ENCODE measurements around the gene SASH1.

Gene SASH1

DNA sequence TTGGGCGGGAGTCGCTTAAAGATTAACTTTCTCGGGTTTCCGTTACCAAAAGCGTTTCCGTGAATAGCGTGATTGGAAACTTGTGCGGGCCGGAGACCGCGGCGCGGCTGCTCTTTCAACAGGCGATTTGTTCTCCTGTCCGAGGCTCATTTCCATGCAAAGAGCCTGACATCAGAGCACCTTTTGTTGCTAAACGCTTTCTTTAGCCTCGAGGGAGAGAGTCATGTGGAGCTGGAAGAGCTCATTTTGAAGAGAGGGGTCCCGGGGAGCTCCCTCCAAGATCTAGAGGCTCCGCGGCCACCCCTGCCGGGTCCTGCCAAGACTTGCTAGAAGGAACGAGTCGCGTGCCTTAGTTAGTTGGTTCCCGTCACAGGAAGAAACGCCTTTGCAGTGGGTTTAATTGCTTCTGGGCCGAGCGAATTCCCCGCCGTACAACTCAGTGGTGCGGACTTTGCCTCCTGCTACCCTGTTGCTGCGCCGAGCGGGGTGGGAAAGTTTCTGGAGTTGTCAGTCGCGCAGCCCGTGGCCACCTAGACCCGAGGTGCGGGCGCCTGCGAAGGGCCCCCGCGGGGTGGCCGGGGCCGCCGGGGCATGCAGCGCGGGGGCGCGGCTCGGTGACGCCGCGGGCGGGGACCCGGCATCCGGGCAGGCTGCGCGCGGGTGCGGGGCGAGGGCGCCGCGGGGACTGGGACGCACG is at the start of gene SASH1:
SASH1 (plus strand) TSS at position 489 of the 697 bp plus-strand sequence. CDS start 230 bp downstream, outside the sequence.
- no peak for DNase-seq

DNA sequence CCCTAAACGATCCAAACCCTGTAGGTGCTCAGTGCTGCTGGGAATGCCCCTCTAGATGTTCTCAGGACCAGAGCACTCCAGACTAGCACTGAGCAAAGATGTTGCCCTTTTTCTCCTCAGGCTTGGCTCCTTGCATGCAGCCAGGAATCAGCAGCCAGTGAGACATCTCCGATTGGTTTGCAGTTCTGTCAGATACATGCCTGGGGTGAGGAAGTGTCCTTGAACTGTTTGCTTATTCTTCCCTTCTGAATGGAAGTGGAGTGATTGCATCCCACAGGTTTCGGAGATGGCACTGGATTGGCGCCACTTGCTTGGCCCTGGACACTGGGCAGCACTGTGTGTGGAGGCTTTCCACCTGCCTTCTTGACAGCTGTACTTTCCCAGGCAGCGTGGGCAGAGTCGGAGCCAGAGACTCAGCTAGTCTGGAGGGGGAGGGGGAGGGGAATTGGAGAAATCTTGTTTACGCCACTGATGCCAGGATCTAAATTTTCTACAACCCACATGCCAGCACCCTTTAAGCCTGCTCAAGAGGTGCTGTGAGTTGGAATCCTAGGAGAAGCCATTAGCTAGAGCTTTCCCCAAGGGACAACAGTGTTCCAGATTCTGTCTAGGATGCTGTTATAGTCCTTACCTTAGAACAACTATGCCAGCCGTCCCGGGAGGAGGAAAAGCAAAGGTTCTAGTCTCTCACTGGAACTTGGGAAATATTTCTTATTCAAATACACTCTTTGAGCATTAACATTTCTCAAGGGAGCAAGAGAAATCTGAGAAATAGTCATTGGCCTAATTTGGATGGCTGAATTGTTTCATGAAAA is 49.2 kb upstream of the SASH1 start:
- no peak for DNase-seq

DNA sequence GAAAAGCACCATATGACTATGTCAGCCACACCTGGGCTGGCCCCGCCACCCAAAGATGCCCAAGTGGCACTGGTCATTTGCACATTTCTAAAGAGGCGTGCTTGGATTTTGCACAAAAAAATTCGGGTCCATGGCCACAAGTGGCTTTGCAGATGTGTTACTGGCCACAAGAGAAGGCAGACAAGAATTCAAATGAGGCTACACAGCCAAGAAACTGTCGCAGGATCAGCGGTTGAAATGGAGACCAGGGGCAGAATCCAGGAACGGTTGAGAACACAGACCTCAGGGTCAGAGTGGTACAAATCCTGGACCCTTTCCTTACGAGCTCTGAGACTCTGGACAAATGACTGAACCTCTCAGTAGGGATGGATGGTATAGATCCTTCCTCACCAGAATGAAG is 48.6 kb upstream of the SASH1 start:
- no peak for DNase-seq

DNA sequence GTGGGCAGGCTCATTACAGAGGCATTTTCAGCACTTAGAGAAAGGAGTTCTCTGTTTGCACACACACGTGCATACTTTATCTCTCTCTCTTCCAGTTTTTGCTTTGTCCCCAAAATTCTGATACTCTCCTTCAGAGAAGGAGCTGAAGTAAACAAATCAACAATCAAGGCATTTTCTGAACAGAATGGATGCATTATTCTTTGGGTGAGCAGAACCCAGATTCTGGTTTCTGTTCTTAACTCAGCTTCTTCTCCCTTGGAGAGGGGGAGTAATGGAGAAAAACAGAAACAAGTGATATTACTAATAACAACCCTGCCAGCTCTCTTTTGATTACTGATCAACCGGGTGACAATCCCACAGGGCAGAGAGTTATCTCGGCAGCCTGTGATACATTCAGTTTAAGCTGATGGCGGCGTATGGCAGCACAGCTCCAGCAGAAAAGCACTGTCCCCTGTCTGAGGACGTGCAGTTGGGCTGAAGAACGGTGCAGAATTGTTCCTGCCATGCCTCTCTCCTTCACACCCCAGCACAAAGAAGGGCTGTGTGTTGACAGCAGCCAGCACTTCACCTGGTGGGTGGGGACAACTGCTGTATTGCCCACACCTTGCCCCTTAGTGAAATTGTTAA is 47.3 kb upstream of the SASH1 start:
- DNase-seq = no peak

DNA sequence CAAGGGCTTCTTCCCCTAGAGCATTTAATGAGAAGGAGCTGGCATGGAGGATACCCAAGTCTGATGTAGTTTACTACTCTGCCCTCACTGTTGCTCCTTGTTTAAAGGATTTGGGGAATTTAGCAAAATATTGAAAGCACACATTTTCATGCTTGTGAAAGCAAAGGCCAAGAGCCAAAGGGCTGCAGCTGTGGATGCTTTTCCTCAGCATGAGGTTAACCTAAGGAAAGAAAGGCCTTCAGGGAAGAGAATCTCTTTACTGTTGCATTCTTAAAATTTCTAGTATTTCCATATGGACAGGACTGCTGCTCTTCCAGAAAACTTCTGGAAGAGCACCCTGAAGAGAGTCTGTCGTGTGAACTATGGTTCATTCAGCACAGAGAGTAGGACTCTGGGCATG is 45.9 kb upstream of the SASH1 start:
- no peak for DNase-seq

DNA sequence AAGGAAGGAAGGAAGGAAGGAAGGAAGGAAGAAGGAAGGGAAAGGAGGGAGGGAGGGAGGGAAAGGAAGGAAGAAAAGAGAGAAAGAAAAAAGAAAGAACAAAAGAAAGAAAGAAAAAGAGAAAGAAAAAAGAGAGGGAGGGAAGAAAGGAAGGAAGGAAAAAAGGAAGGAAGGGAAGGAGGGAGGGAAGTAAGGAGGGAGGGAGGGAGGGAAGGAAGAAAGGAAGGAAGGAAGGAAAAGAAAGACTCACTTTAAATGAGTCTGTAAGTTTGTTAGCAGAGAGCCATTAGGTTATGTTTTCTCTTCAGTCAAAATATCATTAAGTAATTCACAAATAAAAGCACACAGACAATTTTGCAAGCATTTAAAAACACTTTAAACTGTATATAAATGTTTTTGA is 44.0 kb upstream of the SASH1 start:
- DNase-seq = no peak

DNA sequence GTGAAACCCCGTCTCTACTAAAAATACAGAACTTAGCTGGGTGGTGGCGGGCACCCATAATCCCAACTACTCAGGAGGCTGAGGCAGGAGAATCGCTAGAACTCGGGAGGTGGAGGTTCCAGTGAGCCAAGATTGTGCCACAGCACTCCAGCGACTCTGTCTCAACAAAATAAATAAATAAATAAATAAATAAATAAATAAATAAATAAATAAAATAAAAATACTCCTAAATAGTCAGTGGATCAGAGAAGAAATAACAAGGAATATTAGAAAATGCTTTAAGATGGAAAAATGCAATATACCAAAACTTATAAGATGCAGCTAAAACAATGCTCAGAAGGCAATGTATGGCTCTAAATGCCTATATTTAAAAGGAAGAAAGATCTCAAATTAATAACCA is 39.0 kb upstream of the SASH1 start:
- DNase-seq = no peak

DNA sequence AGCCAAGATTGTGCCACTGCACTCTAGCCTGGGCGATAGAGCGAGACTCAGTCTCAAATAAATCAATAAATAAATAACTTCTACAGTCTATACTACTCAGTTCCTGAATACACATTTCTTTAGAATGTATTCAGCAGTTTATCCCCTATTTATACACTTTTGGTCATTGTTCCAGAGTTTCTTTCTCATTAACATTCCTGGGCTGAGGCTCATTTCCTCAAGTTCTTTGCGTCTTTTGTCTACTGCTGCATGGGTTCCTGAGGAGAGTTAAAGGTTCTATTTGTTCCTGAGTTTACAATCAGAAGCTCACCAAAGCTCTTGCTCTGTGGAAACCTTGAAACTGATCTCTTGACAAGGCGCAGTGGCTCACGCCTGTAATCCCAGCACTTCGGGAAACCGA is 37.7 kb upstream of the SASH1 start:
- no peak for DNase-seq

DNA sequence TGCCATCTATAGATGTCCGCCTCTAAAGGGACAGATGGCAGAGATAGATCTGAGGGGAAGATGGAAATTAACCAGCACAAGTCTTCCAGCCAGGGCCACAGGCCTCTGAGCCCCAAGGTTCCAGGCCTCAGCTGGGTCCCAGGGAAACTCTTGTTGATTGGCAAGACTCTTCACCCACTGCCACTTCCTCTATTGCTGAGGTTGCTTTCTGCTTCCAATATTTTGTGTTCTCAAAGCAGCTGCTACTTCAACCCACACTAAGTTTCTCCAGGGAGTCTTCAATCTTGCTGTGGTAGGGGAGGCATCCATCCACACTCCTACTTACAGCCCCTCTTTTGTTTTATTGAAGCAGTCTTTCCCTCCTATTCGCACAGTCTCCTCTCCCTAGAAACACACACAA is 36.4 kb upstream of the SASH1 start:
- no peak for DNase-seq

DNA sequence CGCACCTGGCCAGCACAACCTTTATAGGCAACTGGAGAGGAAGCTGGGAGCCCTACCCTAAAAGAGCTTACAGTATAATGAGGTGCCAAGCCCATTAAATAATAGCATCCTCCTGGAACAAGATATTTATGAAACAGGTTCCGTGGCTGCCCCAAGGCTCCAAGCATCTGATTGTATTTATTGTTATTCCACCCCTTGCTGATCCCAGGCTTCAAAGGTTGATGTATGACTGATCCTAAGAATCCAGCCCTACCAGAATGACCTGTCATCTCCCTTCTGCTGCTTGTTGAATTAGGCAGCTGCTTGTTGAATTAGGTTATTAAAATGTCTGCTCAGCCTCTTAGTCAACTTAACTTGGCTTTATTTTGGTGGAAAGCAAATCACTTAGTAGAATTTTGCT is 35.2 kb upstream of the SASH1 start:
- no peak for DNase-seq

DNA sequence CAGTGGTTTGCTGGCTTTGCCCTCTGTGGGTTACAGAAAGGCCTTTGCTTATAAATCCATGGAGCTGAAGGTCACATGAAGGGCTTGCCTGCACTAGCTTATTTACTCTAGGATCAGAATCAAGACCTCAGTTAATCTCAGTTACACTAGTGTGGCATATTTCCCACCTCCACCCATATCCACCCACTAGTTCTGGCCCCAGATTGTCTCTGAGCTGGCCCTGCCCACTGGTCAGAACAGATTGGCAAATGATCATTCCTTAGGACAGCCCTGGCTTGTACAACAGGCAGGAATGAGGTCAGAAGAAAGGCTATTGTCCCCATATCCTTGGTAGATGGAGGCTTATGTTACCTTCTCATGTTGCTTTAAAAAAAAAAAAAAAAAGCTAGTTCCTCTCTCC is 33.3 kb upstream of the SASH1 start:
- no peak for DNase-seq

DNA sequence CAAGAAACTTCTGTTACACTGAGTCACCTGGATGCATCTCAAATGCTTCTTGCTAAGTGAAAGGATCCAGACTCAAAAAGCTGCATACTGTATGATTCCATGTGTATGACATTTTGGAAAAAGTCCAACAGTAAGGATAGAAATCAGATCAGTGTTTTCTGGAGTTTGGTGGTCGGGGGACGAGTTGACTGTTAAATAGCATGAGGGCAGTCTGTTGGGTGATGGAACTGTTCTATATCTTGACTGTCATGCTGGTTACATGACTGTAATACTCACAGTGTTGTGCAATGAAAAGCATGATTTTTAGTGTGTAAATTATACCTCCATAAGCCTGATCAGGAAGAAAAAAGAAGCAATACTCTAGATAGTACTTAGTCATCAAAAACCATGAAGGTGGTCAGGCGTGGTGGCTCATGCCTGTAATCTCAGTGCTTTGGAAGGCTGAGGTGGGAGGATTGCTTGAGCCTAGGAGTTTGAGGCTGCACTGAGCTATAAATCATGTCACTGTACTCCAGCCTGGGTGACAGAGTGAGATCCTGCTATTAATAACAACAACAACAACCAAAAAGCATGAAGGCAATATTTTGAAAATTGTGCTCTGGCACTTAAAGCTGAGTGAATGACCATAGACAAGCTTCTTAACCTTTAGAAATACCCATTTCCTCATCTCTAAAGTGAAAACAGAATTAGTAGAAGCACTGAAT is 30.5 kb upstream of the SASH1 start:
- no peak for DNase-seq

DNA sequence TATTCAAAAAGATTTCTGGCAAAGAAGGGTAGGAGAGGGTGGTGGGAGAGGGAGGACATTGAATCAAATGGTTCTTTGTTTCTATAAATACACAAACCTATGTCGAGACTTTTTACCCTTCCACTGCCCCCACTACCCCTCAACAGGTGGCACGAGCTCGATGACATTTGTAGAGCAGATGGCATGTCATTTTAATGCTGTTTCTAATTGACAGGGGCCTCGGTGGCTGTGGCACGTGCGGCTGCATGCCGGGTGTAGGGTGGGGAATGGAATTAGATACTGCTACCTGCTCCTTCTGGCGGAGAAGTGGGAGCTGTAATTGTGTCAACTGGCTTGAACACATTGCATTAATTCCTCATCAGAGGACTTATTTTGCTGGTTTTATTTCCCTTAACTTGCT is 29.1 kb upstream of the SASH1 start:
- no peak for DNase-seq

DNA sequence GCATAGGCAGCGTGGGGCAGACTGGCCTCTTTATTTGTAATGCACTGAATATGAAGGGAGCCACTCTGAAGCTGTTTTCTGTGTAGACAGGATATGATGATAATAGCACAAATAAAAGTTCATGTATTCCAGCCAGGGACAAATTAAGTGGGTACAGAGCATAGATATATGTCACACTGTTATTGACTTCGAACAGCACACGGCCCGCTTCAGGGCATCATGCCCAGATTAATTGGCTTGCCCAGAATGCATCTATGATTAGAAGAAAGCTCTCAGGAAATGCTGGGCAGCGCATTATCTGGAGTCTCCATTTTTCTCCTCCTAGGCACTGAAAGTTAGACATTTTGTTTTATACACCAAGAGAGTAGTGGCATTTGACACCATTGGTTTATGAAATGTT is 26.3 kb upstream of the SASH1 start:
- DNase-seq = no peak

DNA sequence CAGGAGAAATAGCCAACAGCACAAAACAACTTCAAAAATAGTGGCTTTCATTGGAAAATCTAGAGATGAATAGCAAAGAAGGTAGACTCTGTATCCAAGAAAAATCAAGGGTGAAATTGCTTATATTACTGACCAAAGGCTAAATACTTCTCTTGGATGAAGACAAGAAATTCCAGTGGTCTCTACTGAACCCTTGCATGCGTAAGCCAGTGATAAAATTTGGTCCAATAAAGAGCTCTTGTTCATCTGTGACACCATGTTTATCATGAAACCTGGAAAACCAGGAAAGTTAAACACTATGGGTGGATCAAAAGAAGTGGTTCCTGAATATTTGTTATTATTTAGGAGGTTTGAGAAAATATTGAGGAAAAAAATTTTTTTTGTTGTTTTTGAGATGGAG is 25.6 kb upstream of the SASH1 start:
- no peak for DNase-seq

DNA sequence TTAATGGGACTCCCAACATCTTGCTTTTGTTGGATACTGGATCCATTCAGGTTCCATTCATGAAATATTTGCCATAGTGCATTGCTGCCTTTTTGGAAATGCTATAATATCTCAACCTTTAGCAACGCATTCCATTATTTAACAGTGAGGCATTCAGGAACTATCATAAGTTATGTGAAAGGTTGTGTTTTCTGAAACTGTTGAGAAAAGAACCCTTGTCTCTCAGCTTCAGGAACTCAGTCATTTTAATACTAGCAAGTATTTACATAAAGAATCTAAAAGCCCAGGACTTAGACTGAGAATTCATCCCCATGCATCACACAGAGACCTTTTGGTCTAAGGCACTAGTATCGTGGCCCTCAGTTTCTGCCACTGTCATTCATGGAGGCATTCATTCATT is 24.9 kb upstream of the SASH1 start:
- no peak for DNase-seq

DNA sequence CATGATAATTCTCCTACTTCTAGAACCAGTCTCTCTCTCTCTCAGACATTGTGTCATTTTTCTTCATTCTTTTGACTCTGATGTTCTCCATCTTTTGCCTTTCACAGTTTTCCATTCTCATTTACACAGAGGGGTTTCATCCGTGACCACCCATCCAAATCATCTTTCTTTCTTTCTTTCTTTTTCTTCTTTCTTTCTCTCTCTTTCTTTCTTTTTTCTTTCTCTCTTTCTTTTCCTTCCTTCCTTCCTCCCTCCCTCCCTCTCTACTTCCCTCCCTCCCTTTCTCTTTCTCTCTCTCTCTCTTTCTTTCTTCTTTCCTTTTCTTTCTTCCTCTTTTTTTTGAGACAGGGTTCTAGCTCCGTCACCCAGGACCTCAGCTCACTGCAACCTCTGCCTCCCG is 19.9 kb upstream of the SASH1 start:
- no peak for DNase-seq

DNA sequence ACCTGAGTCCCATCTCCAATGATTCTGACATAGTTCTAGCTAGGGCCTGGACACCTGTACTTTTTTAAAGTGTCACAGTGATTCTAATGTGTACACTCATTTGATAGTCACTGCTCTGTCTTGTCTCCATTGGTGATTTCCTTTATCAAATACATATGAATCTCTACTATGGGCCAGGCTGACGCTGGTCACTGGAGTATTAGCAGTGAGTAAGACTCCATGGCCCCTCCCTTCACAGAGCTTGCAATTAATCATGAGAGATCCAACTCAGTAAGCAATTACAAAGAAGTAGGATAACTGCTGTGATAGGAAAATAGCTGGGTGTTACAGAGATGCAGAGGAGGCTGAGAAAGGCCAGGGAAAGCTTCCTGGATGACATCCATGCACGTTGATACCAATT is 19.3 kb upstream of the SASH1 start:
- DNase-seq = no peak

DNA sequence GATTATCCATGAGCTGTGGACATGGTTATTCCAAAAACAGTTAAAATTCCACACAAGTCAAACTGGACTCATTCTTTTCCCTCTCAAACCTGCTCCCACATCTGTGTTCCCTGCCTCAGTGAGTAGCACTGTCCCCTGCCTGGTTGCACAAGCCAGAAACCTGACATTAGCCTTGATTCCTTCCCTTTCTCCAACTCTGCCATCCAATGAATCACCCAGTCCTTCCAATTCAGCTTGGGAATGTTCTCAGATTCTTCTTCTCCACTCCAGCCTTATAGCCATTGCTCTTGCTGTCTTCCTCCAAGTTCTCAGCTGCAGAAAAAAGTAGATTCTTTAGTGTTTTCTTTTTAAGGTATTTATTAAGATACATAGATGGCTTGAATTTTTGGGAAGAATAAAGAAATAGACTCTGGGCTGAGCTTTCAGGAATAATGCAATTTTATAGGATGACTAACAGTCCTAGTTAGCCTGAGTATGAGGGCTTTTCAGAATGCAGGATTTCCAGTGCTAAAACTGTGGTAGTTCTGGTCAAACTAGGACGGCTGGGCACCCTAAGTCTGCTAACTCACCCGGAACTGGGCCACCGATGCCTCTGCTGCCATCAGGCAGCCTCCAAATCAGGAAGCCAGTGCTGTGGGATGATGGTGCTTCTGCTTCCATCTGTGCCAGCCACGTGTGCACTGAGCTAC is 18.2 kb upstream of the SASH1 start:
- no peak for DNase-seq

DNA sequence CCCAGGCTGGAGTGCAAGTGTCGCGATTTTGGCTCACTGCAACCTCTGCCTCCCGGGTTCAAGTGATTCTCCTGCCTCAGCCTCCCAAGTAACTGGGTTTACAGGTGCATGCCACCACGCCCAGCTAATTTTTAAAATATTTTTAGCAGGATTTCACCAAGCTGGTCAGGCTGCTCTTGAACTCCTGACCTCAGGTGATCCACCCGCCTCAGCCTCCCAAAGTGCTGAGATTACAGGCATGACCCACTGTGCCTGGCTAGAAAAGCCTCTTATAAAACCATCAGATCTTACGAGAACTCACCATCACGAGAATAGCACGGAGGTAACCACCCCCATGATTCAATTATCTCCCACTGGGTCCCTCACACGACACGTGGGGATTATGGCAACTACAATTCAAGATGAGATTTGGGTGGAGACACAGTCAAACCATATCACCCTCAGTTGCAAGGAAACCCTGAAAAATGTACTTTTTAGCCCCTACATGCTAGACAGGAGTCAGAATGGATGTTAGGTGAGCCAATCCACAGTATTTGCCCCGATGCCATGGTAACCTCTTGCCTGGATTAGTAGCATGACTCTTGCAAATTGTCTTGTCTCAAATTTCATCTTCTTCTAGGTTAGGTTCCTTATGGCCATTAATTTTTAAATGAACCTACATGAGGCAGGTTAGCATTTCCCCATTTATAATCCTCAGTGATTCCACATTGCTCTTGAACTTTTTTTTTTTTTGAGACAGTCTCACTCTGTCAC is 17.1 kb upstream of the SASH1 start:
- DNase-seq = no peak

DNA sequence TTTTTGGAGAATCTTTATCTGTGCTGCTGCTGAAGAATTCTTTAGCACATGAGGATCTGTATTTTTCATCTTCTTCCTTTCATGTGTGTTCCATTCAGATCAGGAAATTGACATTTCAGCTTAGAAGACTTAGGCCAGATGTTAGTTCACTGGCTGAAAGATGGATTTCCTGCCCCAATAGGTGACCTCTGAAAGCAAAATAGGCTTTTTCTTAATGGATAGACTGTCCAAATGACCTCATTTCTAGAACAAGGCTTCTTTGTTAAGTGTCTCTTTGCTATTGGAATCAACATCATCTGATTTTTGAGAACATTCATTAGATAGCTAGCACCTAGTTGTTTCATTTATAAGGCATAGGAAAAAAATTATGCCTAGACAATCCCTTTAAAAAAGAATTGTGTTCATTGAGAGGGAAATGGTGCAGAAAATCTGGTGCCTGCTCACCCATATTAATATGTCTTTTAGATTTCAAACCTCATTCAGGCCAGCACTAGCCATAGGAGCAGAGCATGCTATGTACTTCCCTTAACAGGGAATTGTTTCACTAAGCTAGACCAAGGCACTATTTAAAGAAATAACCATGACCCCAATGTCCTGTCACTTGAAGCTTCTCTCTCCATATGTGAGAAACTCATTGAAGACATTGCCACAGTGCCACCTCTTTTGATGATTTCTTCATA is 13.6 kb upstream of the SASH1 start:
- DNase-seq = no peak
